Femur (tissue), 1 donor: ENCODE data around the gene ADK.
"Not testable (repeated sequence)": the region's sequence is repeated elsewhere in the genome, so short reads cannot be mapped to it uniquely, and the experiment has no call there.

Experiments used
- DNase-seq: peaks from one replicate; pipeline ENCODE4 v3.0.0-alpha.2; 2017

ADK gene

GRCh38 chr10:74433595-74433956 lies 282.6 kb downstream of the ADK start:
- DNase-seq = no peak

- no peak for DNase-seq
Measured at GRCh38 chr10:74433993-74434392, 283.0 kb downstream of the ADK start.

DNA sequence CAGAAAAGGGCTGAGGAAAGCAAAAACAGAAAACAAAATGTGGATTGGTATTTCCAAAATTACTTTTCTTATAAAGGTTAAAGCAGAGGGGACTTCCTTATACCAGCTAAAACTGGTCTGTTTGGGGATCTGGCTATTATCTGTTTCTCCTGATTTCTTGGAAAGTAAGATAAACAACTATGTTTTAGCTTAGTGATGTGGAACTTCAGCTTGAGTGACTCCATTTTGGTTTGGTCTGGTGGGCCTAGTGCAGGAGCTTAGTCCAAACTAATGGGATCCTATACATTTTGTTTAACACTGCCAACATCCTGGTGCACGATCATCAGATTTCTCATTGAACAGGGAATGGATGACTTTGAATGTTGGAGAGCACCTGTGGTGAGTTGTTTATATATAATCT lies 283.5 kb downstream of the ADK start:
- no peak for DNase-seq

- DNase-seq = no peak
Measured at GRCh38 chr10:74436523-74437170, 285.6 kb downstream of the ADK start.

- DNase-seq = no peak
Measured at GRCh38 chr10:74437822-74438221, 286.8 kb downstream of the ADK start.

DNA sequence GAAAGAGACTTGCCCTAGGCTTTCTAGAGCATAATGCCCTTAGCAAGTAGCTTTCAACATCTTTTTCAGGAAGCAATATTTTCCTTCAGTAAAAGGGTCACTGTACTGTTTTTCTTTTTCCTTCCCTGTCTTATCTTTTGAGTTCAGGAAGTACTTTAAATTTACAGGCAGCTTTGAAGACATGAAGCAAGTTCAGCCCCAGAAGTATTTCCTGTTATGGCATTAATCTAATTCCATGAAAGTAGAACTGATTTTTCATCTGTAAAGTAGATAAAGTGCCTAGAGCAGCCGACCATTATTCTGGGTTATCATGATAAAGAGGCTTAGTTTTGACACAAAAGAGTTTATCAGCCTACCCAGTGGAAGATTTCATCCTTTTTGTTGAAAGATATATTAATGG lies 288.2 kb downstream of the ADK start:
- DNase-seq = no peak

GRCh38 chr10:74445493-74445892 lies 294.5 kb downstream of the ADK start:
- DNase-seq = no peak

GRCh38 chr10:74450602-74451001 lies 299.6 kb downstream of the ADK start:
- no peak for DNase-seq

DNA sequence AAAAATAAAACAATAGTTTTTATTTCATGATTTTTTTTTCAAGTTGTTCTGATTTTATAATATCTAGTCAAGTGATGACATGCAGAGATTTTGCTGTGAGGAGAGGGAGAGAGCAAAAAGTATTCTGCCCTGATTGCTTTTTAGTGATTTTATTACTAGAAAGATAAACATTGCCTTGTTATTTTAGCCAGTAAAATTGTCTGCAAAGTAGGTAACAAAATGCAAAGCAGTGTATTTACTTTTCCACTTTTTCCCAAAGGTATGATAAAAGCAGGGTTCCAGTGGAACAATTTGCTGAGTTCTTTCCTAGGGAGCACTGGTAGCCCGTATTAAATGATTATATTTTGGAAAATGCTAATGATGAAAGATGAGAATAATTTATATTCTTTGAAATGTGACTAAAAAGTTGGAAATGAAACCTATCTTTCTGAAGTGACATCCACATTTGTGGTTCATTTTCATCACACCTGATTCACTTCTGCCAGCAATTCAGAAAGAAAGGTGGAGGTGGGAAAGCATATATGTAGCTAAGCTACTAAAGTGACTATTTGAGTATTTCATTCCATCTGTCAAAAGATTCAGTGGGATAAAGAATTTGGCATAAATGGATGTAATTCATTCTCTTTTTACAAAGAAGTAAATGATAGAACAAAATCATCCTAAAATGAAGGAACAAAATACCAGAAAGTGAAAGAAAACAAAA lies 300.3 kb downstream of the ADK start:
- DNase-seq = no peak

DNA sequence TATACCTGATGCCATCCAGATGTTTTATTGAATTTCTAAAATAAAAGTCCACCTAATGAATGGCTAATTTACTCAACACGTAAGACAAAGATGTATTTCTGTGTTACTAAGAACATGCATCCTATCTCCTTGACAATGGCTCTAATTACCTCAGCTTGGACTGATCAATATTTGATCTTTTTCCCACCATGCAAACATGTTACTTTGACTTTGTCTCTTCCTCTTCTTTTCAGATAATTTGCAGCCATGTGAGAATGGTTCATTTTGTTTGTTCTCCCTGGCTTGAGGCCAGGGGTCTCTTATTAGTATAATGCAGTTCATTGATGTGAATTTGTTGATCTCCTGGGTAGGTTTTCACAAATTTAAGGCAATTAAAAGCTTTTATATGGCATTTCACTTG lies 302.1 kb downstream of the ADK start:
- no peak for DNase-seq

DNA sequence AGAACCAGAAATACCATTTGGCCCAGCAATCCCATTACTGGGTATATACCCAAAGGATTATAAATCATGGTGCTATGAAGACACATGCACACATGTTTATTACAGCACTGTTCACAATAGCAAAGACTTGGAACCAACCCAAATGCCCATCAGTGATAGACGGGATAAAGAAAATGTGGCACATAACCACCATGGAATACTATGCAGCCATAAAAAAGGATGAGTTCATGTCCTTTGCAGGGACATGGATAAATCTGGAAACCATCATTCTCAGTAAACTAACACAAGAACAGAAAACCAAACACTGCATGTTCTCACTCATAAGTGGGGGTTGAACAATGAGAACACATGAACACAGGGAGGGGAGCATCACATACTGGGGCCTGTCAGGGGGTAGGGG lies 306.5 kb downstream of the ADK start:
- DNase-seq = not testable (repeated sequence)

DNA sequence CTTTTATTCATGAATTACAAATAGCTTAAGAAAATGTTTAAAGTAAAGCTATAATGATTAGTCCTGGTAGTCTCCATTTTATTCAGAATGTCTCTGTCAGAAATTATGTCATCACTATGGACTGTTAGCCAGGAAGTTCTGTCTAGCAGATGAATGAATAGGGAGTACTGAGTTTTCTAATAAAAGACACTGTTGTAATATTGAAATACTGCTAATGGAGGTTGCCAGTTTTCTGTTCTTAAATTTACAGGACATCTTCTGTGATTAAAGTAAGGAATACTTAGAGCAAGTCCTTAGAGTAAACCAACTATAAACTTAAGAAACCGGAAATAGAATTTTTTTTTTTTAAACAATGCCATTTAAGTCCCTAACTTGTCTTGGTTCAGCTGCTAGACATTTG lies 309.8 kb downstream of the ADK start:
- no peak for DNase-seq

DNA sequence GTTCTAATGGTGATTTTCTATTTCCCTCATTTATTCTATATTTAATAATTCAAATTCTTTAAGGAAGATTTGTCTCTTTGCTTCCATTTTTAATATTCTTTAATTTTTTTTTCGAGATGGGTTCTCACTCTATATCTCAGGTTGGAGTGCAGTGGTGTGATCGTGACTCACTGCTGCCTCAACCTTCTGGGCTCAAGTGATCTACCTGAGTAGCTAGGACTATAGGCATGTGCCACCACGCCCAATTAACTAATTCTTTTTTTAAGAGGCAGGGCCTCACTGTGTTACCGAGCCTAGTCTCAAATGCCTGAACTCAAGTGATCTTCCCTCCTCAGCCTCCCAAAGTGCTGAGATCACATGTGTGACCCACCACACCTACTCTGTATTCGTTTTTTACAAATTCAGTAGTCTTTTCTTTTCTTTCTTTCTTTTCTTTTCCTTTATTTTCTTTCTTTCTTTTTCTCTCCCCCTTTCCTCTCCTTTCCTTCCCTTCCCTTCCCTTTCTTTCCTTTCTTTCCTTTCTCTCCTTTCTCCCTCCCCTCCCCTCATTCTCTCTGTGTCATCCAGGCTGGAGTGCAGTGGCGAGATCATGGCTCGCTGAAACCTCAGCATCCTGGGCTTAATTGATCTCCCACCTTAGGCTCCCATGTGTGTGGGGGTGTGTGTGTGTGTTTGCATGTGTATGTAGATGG lies 323.1 kb downstream of the ADK start:
- no peak for DNase-seq

DNA sequence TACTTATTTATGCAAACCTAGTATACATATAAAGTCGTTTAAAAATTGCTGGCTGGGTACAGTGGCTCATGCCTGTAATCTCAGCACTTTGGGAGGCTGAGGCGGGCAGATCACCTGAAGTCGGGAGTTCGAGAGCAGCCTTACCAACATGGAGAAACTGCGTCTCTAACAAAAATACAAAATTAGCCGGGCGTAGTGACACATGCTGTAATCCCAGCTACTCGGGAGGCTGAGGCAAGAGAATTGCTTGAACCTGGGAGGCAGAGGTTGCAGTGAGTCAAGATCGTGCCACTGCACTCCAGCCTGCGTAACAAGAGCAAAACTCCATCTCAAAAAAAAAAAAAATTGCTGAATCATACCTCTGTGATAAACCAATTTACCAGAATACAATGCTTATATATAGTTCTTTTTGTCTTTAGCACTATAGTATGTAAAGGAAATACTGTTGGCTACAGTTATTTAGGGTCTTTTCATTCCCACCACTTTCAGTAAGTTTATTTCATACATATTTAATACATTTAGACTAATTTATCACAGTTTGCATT lies 325.2 kb downstream of the ADK start:
- not testable (repeated sequence) for DNase-seq

DNA sequence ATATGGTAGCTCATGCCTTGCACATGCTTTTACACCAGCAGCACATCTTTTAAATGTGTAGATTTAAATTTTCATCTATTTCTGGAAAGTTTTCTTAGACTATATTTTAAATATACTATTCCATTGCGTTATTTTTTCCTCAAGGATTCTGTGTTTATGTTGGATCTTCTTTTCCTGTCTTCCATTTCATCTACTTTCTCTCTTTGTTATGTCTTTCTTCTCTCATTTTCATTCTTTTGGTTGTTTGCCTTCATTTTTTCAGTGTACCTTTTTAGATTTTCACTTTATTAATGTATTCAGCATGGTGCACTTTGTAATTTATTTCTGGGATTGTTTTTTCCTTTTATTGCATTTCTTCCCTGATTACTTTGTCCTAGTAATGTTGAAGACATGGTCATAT lies 329.8 kb downstream of the ADK start:
- no peak for DNase-seq

DNA sequence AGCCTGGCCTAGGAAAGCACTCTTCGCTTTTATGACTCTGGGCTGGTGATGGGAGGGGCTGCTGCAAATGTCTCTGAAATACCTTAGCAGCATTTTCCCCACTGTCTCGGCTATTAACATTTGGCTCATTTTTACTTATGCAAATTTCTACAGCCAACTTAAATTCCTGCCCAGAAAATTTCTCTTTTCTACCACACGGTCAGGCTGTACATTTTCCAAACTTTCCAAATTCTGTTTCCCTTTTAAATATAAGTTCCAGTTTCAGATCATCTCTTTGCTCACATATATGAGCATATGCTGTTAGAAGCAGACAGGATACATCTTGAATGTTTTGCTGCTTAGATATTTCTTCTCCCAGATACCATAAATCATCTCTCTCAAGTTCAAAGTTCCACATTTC lies 332.3 kb downstream of the ADK start:
- DNase-seq = no peak

GRCh38 chr10:74485283-74485682 lies 334.3 kb downstream of the ADK start:
- no peak for DNase-seq

DNA sequence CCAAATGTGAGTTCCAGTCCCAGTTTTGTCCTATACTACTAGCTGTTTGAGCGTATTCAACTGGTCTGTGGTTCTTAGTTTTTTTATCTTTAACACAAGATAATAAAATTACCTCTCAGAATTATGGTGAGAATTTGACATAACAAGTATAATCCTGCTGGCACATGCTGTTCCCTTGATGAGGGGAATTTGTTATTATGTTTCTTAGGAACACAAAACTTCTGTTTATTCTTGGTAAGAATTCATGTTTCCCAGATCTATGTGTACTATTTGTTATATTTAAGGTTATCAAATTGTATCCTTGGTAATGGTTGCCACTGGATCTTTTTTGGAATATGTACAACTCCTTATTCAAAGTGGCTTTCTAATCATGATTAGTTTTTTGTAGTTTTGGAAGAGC lies 335.6 kb downstream of the ADK start:
- DNase-seq = no peak

- DNase-seq = no peak
Measured at GRCh38 chr10:74488907-74489306, 337.9 kb downstream of the ADK start.

- no peak for DNase-seq
Measured at GRCh38 chr10:74490551-74490950, 339.5 kb downstream of the ADK start.

GRCh38 chr10:74491014-74491413 lies 340.0 kb downstream of the ADK start:
- no peak for DNase-seq

DNA sequence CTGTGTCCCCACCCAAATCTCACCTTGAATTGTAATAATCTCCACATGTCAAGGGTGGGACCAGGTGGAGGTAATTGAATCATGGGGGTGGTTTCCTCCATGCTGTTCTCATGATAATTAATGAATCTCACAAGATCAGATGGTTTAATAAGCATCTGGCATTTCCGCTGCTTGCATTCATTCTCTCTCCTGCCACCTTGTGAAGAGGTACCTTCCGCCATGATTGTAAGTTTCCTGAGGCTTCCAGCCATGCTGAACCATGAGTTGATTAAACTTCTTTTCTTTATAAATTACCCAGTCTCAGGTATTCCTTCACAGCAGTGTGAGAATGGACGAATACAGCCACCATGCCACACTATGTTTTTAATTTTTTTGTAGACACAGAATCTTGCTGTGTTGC lies 345.3 kb downstream of the ADK start:
- DNase-seq = not testable (repeated sequence)

GRCh38 chr10:74498664-74499063 lies 347.6 kb downstream of the ADK start:
- DNase-seq = not testable (repeated sequence)
